CD14-positive monocyte (primary cell): ENCODE data around the gene UCHL5. TPM values are rescaled to one million over a fixed set of nuclear protein-coding genes. Genes with fewer than 3 reads are reported as not detected.
A peak's percentile ranks its signal among the peaks of the same experiment; 100 is the strongest.

ENCODE experiments used
- DNase-seq, 3 donors: peaks; one replicate each; pipeline ENCODE4 v3.0.0-alpha.2; 2011 to 2022
- H2AFZ ChIP-seq: 2 replicates; pipeline ENCODE4 v1.6.0; 2012; ENCODE audit warnings: mild to moderate bottlenecking, low read depth, low read length, inconsistent platforms; ENCODE audit not compliant: insufficient read depth, poor library complexity, severe bottlenecking
- H3K27ac ChIP-seq, 2 donors: 1 replicate in 1 of 2; 2 replicates in 1 of 2; pipeline ENCODE4 v1.5.1; 2012 to 2013; ENCODE audit warnings: low read length in 2 of 2, control low read depth in 1 of 2, inconsistent platforms in 1 of 2, low read depth in 1 of 2, mild to moderate bottlenecking in 1 of 2
- H3K27me3 ChIP-seq, 2 donors: one replicate each; pipeline versions ENCODE4 v1.6.0 to v1.6.1; 2011 to 2013; ENCODE audit warnings: low read length in 2 of 2; ENCODE audit not compliant: control insufficient read depth in 2 of 2, insufficient read depth in 2 of 2
- H3K36me3 ChIP-seq, 2 donors: replicated peaks in 1 of 2; 1 replicate in 1 of 2; 2 replicates in 1 of 2; pipeline versions ENCODE4 v1.5.1 to v1.6.1; 2012 to 2013; ENCODE audit warnings: low read length in 2 of 2, control low read depth in 1 of 2, inconsistent platforms in 1 of 2, mild to moderate bottlenecking in 1 of 2; ENCODE audit not compliant: insufficient read depth in 2 of 2, control insufficient read depth in 1 of 2
- H3K4me1 ChIP-seq, 2 donors: 1 replicate in 1 of 2; 2 replicates in 1 of 2; pipeline versions ENCODE4 v1.5.1 to v1.6.1; 2012 to 2013; ENCODE audit warnings: low read length in 2 of 2, control low read depth in 1 of 2, inconsistent platforms in 1 of 2, mild to moderate bottlenecking in 1 of 2, moderate library complexity in 1 of 2; ENCODE audit not compliant: insufficient read depth in 2 of 2, control insufficient read depth in 1 of 2
- H3K4me2 ChIP-seq: replicated peaks from 2 replicates; pipeline ENCODE3; 2012; ENCODE audit warnings: low read length, moderate library complexity, mild to moderate bottlenecking; ENCODE audit not compliant: poor library complexity, severe bottlenecking; ENCODE audit errors: extremely low read depth
- H3K4me3 ChIP-seq, 3 experiments: fragments of 200-600 bp in 1 of 3; sonication (generic) in 1 of 3; replicated peaks in 1 of 3; 1 replicate in 2 of 3; 2 replicates in 1 of 3; pipeline ENCODE4 v1.5.1; 2011 to 2013; ENCODE audit warnings: low read length in 3 of 3, mild to moderate bottlenecking in 3 of 3, control low read depth in 2 of 3, low read depth in 2 of 3, inconsistent platforms in 1 of 3, moderate library complexity in 1 of 3
- H3K79me2 ChIP-seq: 2 replicates; pipeline ENCODE4 v1.6.0; 2012; ENCODE audit warnings: mild to moderate bottlenecking, control low read depth, inconsistent platforms, low read length, moderate library complexity; ENCODE audit not compliant: insufficient read depth
- H3K9ac ChIP-seq: 2 replicates; pipeline ENCODE4 v1.6.0; 2017; ENCODE audit warnings: low read length, mild to moderate bottlenecking; ENCODE audit not compliant: insufficient read depth, poor library complexity, severe bottlenecking
- H3K9me3 ChIP-seq, 2 donors: replicated peaks in 1 of 2; 1 replicate in 1 of 2; 2 replicates in 1 of 2; pipeline versions ENCODE4 v1.5.1 to v1.6.1; 2012 to 2013; ENCODE audit warnings: low read length in 2 of 2, control low read depth in 1 of 2; ENCODE audit not compliant: control insufficient read depth in 1 of 2, insufficient read depth in 1 of 2
- H4K20me1 ChIP-seq: 2 replicates; pipeline ENCODE4 v1.6.0; 2012; ENCODE audit warnings: mild to moderate bottlenecking, low read length, control low read depth, moderate library complexity; ENCODE audit not compliant: insufficient read depth
- H3K27ac Mint-ChIP-seq, 7 donors: one replicate each; pipeline ENCODE4 v1.8.0; 2020; ENCODE audit warnings: mild to moderate bottlenecking in 7 of 7, mixed read lengths in 7 of 7, moderate library complexity in 6 of 7, inconsistent platforms in 2 of 7
- H3K27me3 Mint-ChIP-seq, 3 donors: one replicate each; pipeline ENCODE4 v1.8.0; 2021 to 2022; ENCODE audit warnings: low read depth in 3 of 3, mild to moderate bottlenecking in 3 of 3, mixed read lengths in 3 of 3, moderate library complexity in 3 of 3, inconsistent platforms in 1 of 3
- H3K36me3 Mint-ChIP-seq, 2 donors: one replicate each; pipeline ENCODE4 v1.8.0; 2020; ENCODE audit warnings: mixed read lengths in 2 of 2, inconsistent platforms in 1 of 2, mild to moderate bottlenecking in 1 of 2
- H3K4me1 Mint-ChIP-seq: one replicate; pipeline ENCODE4 v1.8.0; 2020; ENCODE audit warnings: mild to moderate bottlenecking, mixed read lengths
- H3K4me3 Mint-ChIP-seq, 2 donors: one replicate each; pipeline ENCODE4 v1.8.0; 2020; ENCODE audit warnings: mild to moderate bottlenecking in 2 of 2, mixed read lengths in 2 of 2, moderate library complexity in 1 of 2
- H3K9me3 Mint-ChIP-seq, 7 donors: one replicate each; pipeline ENCODE4 v1.8.0; 2020 to 2022; ENCODE audit warnings: mixed read lengths in 7 of 7, mild to moderate bottlenecking in 6 of 7, moderate library complexity in 6 of 7, inconsistent platforms in 2 of 7
- WGBS: methylation state at CpG from one replicate; pipeline ENCODE4 v1.1.5; 2013; ENCODE audit warnings: missing lambda C conversion rate; ENCODE audit not compliant: insufficient coverage; 5-methylcytosine and 5-hydroxymethylcytosine counted together
- intact Hi-C, 2 donors: fragments of 100-400 bp; cut with micrococcal nuclease; formaldehyde crosslinking; loops; one replicate each; pipeline versions ENCODE4 v1.15.0 to v1.15.1; 2023
- polyA plus RNA-seq, 3 donors: library from polyadenylated mRNA; depleted of rRNA in 1 of 3; unstranded in 2 of 3; stranded (reverse) in 1 of 3; fragments of 300-500 nt in 2 of 3; fragments of >200 nt in 1 of 3; fragmentation: Illumina TruSeq in 2 of 3; gene quantifications; 1 replicate in 2 of 3; 2 replicates in 1 of 3; pipeline ENCODE4 v1.2.3, GENCODE V29; 2012 to 2021
- TF ChIP-seq, protein P1 (sequence below): fragments of 200-600 bp; IDR thresholded peaks from one replicate; pipeline ENCODE4 v1.8.0; 2022; ENCODE audit warnings: antibody characterized with exemption, mild to moderate bottlenecking

Gene UCHL5
- polyA plus RNA-seq, 3 donors = 8.6 to 43.0 (median 29.6) TPM

DNA sequence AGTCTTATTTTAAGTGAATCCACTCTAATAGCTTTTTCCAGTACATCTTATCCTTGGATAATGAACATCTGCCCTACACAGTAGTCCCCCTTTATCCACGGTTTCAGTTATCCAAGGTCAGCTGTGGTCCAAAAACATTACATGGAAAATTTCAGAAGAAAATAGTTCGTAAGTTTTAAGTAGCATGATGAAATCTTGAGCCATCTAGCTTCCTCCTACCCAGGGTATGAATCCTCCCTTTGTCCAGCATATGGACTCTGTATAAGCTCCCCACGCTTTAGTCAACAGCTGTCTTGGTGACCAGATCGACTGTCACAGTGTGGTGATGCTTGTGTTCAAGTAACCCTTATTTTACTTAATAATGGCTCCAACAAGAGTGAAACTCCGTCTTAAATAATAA lies 43.5 kb upstream of the UCHL5 start:
- H3K36me3 Mint-ChIP-seq = peaks cover 28 to 31% of the 10 kb centered on the region in 2 donors
- Histone ChIP-seq H3K27me3 (no peaks in the 10 kb centered on the region), H3K4me2 (no peak overlapping the region), H3K9ac (no peak overlapping the region), H3K79me2 (peaks cover 35% of the 10 kb centered on the region), H2AFZ (no peak overlapping the region), H4K20me1 (peaks cover 25% of the 10 kb centered on the region), H3K4me3 (no peak overlapping the region), H3K4me1 (peaks cover 14 to 21% of the 10 kb centered on the region in 2 donors), H3K9me3 (no peaks in the 10 kb centered on the region), H3K36me3 (peaks cover 29 to 38% of the 10 kb centered on the region in 2 donors), H3K27ac (no peak overlapping the region)
- intact Hi-C loops = loop anchor here in 1 of 2 donors (10.0 kb wide), 1 partner anchor 48 kb away; the partner anchor contains the start of genes RO60 and UCHL5
- no peaks in the 10 kb centered on the region for H3K27me3 Mint-ChIP-seq
- no CpG with 5 or more reads among the region's 5 CpGs for WGBS
- H3K9me3 Mint-ChIP-seq = no peaks in the 10 kb centered on the region
- no peak overlapping the region for H3K4me3 Mint-ChIP-seq
- H3K27ac Mint-ChIP-seq = no peak overlapping the region
- peaks cover 23% of the 10 kb centered on the region for H3K4me1 Mint-ChIP-seq
- no peak for DNase-seq
- TF ChIP-seq, protein P1, sequence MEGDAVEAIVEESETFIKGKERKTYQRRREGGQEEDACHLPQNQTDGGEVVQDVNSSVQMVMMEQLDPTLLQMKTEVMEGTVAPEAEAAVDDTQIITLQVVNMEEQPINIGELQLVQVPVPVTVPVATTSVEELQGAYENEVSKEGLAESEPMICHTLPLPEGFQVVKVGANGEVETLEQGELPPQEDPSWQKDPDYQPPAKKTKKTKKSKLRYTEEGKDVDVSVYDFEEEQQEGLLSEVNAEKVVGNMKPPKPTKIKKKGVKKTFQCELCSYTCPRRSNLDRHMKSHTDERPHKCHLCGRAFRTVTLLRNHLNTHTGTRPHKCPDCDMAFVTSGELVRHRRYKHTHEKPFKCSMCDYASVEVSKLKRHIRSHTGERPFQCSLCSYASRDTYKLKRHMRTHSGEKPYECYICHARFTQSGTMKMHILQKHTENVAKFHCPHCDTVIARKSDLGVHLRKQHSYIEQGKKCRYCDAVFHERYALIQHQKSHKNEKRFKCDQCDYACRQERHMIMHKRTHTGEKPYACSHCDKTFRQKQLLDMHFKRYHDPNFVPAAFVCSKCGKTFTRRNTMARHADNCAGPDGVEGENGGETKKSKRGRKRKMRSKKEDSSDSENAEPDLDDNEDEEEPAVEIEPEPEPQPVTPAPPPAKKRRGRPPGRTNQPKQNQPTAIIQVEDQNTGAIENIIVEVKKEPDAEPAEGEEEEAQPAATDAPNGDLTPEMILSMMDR = no peak

DNA sequence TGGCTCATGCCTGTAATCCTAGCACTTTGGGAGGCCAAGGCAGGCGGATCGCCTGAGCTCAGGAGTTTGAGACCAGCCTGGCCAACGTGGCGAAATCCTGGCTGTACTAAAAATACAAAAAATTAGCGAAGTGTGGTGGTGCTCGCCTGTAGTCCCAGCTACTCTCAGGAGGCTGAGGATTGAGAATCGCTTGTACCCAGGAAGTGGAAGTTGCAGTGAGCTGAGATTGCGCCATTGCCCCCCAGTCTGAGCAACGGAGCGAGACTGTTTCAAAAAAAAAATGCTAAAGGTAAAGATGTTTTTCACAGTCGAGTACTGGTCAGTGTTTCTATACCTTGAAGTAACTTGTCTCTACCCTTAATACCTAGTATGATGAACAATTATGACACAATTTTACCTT lies 35.0 kb upstream of the UCHL5 start:
- H3K4me1 ChIP-seq = no peaks in the 10 kb centered on the region
- peaks cover 66 to 92% of the 10 kb centered on the region in 2 donors for H3K36me3 ChIP-seq
- TF ChIP-seq, protein P1 = no peak
- no peaks in the 10 kb centered on the region for H3K9me3 ChIP-seq
- peaks cover 0 to 2% (median 0%) of the 10 kb centered on the region in 7 donors for H3K9me3 Mint-ChIP-seq
- H3K36me3 Mint-ChIP-seq = peaks cover 54 to 70% of the 10 kb centered on the region in 2 donors
- no peak overlapping the region for H3K4me3 ChIP-seq
- H4K20me1 ChIP-seq = no peaks in the 10 kb centered on the region
- H2AFZ ChIP-seq = no peak overlapping the region
- no peak overlapping the region for H3K4me3 Mint-ChIP-seq
- WGBS = 100% methylated on average over 3 of the region's 11 CpGs
- peak overlapping the region in 3 of 7 donors; percentile 50 to 63 (median 60) for H3K27ac Mint-ChIP-seq
- no peaks in the 10 kb centered on the region for H3K27me3 ChIP-seq
- DNase-seq = no peak
- no peak overlapping the region for H3K4me2 ChIP-seq
- H3K9ac ChIP-seq = no peak overlapping the region
- no peaks in the 10 kb centered on the region for H3K27me3 Mint-ChIP-seq
- no peaks in the 10 kb centered on the region for H3K79me2 ChIP-seq
- H3K27ac ChIP-seq = peak overlapping the region in 1 of 2 donors; percentile 14
- intact Hi-C loops = no loop called here
- H3K4me1 Mint-ChIP-seq = no peaks in the 10 kb centered on the region
